IMR-90 (cell line): ENCODE measurements around the gene LRRIQ4.

Source experiments
- CEBPB ChIP-seq: IDR thresholded peaks from 2 replicates; pipeline ENCODE4 v1.6.1; 2012; ENCODE audit warnings: low read depth, low read length, improper control_type of control experiment
- CHD1 ChIP-seq: IDR thresholded peaks from 2 replicates; pipeline ENCODE4 v1.6.1; 2012; ENCODE audit warnings: low read depth, low read length, improper control_type of control experiment
- CTCF ChIP-seq: conservative IDR thresholded peaks from 2 replicates; pipeline ENCODE4 v1.5.1; 2012; ENCODE audit warnings: mild to moderate bottlenecking, low read depth, low read length, improper control_type of control experiment
- MAFK ChIP-seq: IDR thresholded peaks from 2 replicates; pipeline ENCODE4 v1.6.1; 2012; ENCODE audit warnings: low read depth, low read length, improper control_type of control experiment
- MXI1 ChIP-seq: IDR thresholded peaks from 2 replicates; pipeline ENCODE4 v1.6.1; 2012; ENCODE audit warnings: low read depth, mild to moderate bottlenecking, low read length, moderate library complexity, borderline replicate concordance
- POLR2A ChIP-seq: IDR thresholded peaks from 2 replicates; pipeline ENCODE4 v1.6.1; 2012; ENCODE audit warnings: mild to moderate bottlenecking, low read depth, low read length
- RAD21 ChIP-seq: IDR thresholded peaks from 2 replicates; pipeline ENCODE4 v1.6.1; 2012; ENCODE audit warnings: low read length, improper control_type of control experiment
- RFX5 ChIP-seq: IDR thresholded peaks from 2 replicates; pipeline ENCODE4 v1.8.0; 2012; ENCODE audit warnings: low read depth, mild to moderate bottlenecking, low read length, moderate library complexity
- SMC3 ChIP-seq: fragments of 150-350 bp; IDR thresholded peaks from 2 replicates; pipeline ENCODE4 v1.6.1; 2016; ENCODE audit warnings: low read depth, mild to moderate bottlenecking, antibody characterized with exemption, low read length, moderate library complexity
- TF ChIP-seq, protein P1 (sequence below): fragments of 150-350 bp; IDR thresholded peaks from 2 replicates; pipeline ENCODE4 v1.6.1; 2016; ENCODE audit warnings: low read depth, mild to moderate bottlenecking, low read length, moderate library complexity, borderline replicate concordance

- TF ChIP-seq CTCF = no peak
- TF ChIP-seq RAD21 = no peak
- no peak for TF ChIP-seq POLR2A
- no peak for TF ChIP-seq SMC3
- TF ChIP-seq MXI1 = no peak
- TF ChIP-seq, protein P1, sequence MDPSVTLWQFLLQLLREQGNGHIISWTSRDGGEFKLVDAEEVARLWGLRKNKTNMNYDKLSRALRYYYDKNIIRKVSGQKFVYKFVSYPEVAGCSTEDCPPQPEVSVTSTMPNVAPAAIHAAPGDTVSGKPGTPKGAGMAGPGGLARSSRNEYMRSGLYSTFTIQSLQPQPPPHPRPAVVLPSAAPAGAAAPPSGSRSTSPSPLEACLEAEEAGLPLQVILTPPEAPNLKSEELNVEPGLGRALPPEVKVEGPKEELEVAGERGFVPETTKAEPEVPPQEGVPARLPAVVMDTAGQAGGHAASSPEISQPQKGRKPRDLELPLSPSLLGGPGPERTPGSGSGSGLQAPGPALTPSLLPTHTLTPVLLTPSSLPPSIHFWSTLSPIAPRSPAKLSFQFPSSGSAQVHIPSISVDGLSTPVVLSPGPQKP = no peak
- TF ChIP-seq MAFK = no peak
- TF ChIP-seq CEBPB = no peak
- no peak for TF ChIP-seq RFX5
- TF ChIP-seq CHD1 = no peak
These were observed 5.6 kb downstream of the LRRIQ4 start for GRCh38 chr3:169818316-169818715.
